GM12878 (cell line): Measurements from ENCODE around the gene PPM1J. TPM values are rescaled to one million over a fixed set of nuclear protein-coding genes. Genes with fewer than 3 reads are reported as not detected.

ENCODE experiments used
- ATAC-seq: fragments of 200-7000 bp; cut with Tn5 transposase; 3 replicates; pipeline ENCODE4 v1.9.1; 2020; ENCODE audit warnings: mild to moderate bottlenecking, moderate library complexity
- BruUV-seq: library from RNA; stranded (reverse); fragments of 400-500 nt; replicated peaks from 2 replicates; lab custom pipeline; 2021; lab: Mats Ljungman, UMichigan
- CTCF ChIA-PET: fragments of 300-600 bp; sonication (Branson Sonifier 250); formaldehyde crosslinking; extraction: SDS; loops from one replicate; lab custom pipeline; 2021; ENCODE audit warnings: inconsistent platforms; lab: Yijun Ruan, JAX
- POLR2A ChIA-PET: fragments of 350-600 bp; formaldehyde crosslinking; extraction: SDS; loops from one replicate; lab custom pipeline; 2021; ENCODE audit warnings: inconsistent platforms; lab: Charles Lee
- RAD21 ChIA-PET: fragments of 300-600 bp; sonication (Branson Sonifier 250); formaldehyde crosslinking; loops from one replicate; lab custom pipeline; 2023; ENCODE audit warnings: antibody characterized with exemption; ENCODE audit not compliant: unreplicated experiment; lab: Charles Lee
- SMC1A ChIA-PET: fragments of 300-600 bp; sonication (Branson Sonifier 250); formaldehyde crosslinking; loops from one replicate; lab custom pipeline; 2023; ENCODE audit not compliant: unreplicated experiment, uncharacterized antibody; lab: Charles Lee
- DNase-seq: peaks from one replicate; pipeline ENCODE4 v3.0.0-alpha.2; 2011; ENCODE audit warnings: low read depth, low spot score
- FAIRE-seq: peaks from 3 replicates; lab custom pipeline; 2011; peaks lifted over from hg19 to GRCh38; lab: Jason Lieb, UNC
- H2AFZ ChIP-seq: 2 replicates; pipeline ENCODE4 v1.6.0; 2011; ENCODE audit warnings: low read depth, low read length, control low read depth; ENCODE audit not compliant: control insufficient read depth
- H3K27ac ChIP-seq: 2 replicates; pipeline ENCODE4 v1.5.1; 2011; ENCODE audit warnings: control low read depth; ENCODE audit not compliant: control insufficient read depth, insufficient read depth
- H3K27me3 ChIP-seq, 2 experiments: replicated peaks in 1 of 2; 2 replicates each; pipeline versions ENCODE4 v1.6.0 to v1.6.1; 2011; ENCODE audit warnings: low read length in 1 of 2; ENCODE audit not compliant: control insufficient read depth in 2 of 2, insufficient read depth in 2 of 2
- H3K36me3 ChIP-seq, 2 experiments: 2 replicates each; pipeline ENCODE4 v1.5.1; 2011; ENCODE audit warnings: low read length in 1 of 2; ENCODE audit not compliant: control insufficient read depth in 2 of 2, insufficient read depth in 2 of 2
- H3K4me1 ChIP-seq: 2 replicates; pipeline ENCODE4 v1.6.1; 2011; ENCODE audit warnings: mild to moderate bottlenecking, low read length, moderate library complexity, mixed read lengths; ENCODE audit not compliant: control insufficient read depth, insufficient read depth
- H3K4me2 ChIP-seq: 2 replicates; pipeline ENCODE4 v1.6.0; 2011; ENCODE audit warnings: control low read depth; ENCODE audit not compliant: control insufficient read depth, insufficient read depth
- H3K4me3 ChIP-seq: fragments of 200-600 bp; sonication (generic); 2 replicates; pipeline ENCODE4 v1.5.1; 2016
- H3K79me2 ChIP-seq: 2 replicates; pipeline ENCODE4 v1.6.0; 2011; ENCODE audit warnings: low read length; ENCODE audit not compliant: control insufficient read depth, insufficient read depth
- H3K9ac ChIP-seq: 2 replicates; pipeline ENCODE4 v1.8.0; 2011; ENCODE audit warnings: low read length, control low read depth, mixed read lengths; ENCODE audit not compliant: control insufficient read depth, insufficient read depth
- H3K9me3 ChIP-seq: replicated peaks from 3 replicates; pipeline ENCODE4 v1.5.1; 2011; ENCODE audit warnings: mild to moderate bottlenecking, low read length; ENCODE audit not compliant: control insufficient read depth, insufficient read depth
- H4K20me1 ChIP-seq: 2 replicates; pipeline ENCODE4 v1.6.0; 2011; ENCODE audit not compliant: control insufficient read depth, insufficient read depth
- ATF3 ChIP-seq: IDR thresholded peaks from 2 replicates; pipeline ENCODE4 v1.6.1; 2011; ENCODE audit warnings: low read depth, mild to moderate bottlenecking, low read length, moderate library complexity, borderline replicate concordance; ENCODE audit errors: extremely low read depth
- ETV6 ChIP-seq, 2 experiments: fragments of 450-650 bp in 1 of 2; IDR thresholded peaks in 1 of 2; conservative IDR thresholded peaks in 1 of 2; 2 replicates each; pipeline ENCODE4 v1.6.1; 2014; ENCODE audit warnings: antibody characterized with exemption in 1 of 2, borderline replicate concordance in 1 of 2, low read depth in 1 of 2, mild to moderate bottlenecking in 1 of 2, moderate library complexity in 1 of 2
- JUND ChIP-seq: IDR thresholded peaks from 2 replicates; pipeline ENCODE4 v1.6.1; 2012; ENCODE audit warnings: low read depth, mild to moderate bottlenecking, low read length, improper control_type of control experiment, moderate library complexity
- KLF5 ChIP-seq: fragments of 450-650 bp; IDR thresholded peaks from 2 replicates; pipeline ENCODE4 v1.6.1; 2014; ENCODE audit warnings: mild to moderate bottlenecking; ENCODE audit not compliant: partially characterized antibody
- PAX5 ChIP-seq: IDR thresholded peaks from 2 replicates; pipeline ENCODE4 v1.6.1; 2011; ENCODE audit warnings: low read depth, low read length, borderline replicate concordance
- POLR2A ChIP-seq: IDR thresholded peaks from 2 replicates; pipeline ENCODE4 v1.6.1; 2011; ENCODE audit warnings: low read depth, mild to moderate bottlenecking, low read length
- SIN3A ChIP-seq: IDR thresholded peaks from 2 replicates; pipeline ENCODE4 v1.6.1; 2012; ENCODE audit warnings: low read depth, low read length, improper control_type of control experiment
- SKIL ChIP-seq: fragments of 450-650 bp; IDR thresholded peaks from 2 replicates; pipeline ENCODE4 v1.6.1; 2017; ENCODE audit warnings: mild to moderate bottlenecking, low read depth, inconsistent platforms; ENCODE audit not compliant: poor library complexity, severe bottlenecking
- SPI1 ChIP-seq: IDR thresholded peaks from 2 replicates; pipeline ENCODE4 v1.6.1; 2011; ENCODE audit warnings: low read depth, mild to moderate bottlenecking, low read length, moderate library complexity, borderline replicate concordance; ENCODE audit not compliant: insufficient read depth
- SRF ChIP-seq, 2 experiments: IDR thresholded peaks; 2 replicates each; pipeline ENCODE4 v1.6.1; 2011; ENCODE audit warnings: low read depth in 2 of 2, low read length in 2 of 2, mild to moderate bottlenecking in 1 of 2, moderate library complexity in 1 of 2
- TCF7 ChIP-seq: IDR thresholded peaks from 2 replicates; pipeline ENCODE4 v1.6.1; 2014; ENCODE audit warnings: antibody characterized with exemption, borderline replicate concordance
- WGBS: methylation state at CpG from one replicate; pipeline ENCODE4 v1.1.6; 2016; ENCODE audit warnings: low lambda C conversion rate; ENCODE audit not compliant: insufficient replicate concordance, insufficient coverage; ENCODE audit errors: missing lambda C conversion rate; 5-methylcytosine and 5-hydroxymethylcytosine counted together
- in situ Hi-C: fragments of 300-500 bp; cut with MboI; formaldehyde crosslinking; loops from 9 replicates; pipeline ENCODE4 v1.14.3; 2018; ENCODE audit warnings: mixed read lengths
- intact Hi-C: fragments of 100-400 bp; cut with micrococcal nuclease; formaldehyde crosslinking; loops from one replicate; pipeline ENCODE4 v1.14.2; 2022; ENCODE audit not compliant: unreplicated experiment
- polyA plus RNA-seq, 11 experiments: library from polyadenylated mRNA; depleted of rRNA in 4 of 11; unstranded in 6 of 11; stranded (reverse) in 5 of 11; fragments of >200 nt; fragmentation: Nextera tagmentation in 4 of 11; fragmentation: Illumina TruSeq in 1 of 11; extraction: Ambion mirVana in 4 of 11; extraction: Trizol in 1 of 11; gene quantifications; 1 replicate in 1 of 11; 2 replicates in 10 of 11; pipeline versions ENCODE4 v1.2.1 to v1.2.3, GENCODE V29; 2011 to 2016; ENCODE audit warnings: inconsistent platforms in 2 of 11, missing spikeins in 2 of 11, low read depth in 1 of 11
- total RNA-seq, 4 experiments: library from RNA; depleted of rRNA in 3 of 4; stranded (reverse); fragments of >200 nt in 3 of 4; fragmentation: Illumina TruSeq in 1 of 4; extraction: Trizol in 1 of 4; gene quantifications; 2 replicates each; pipeline versions ENCODE4 v1.2.1 to v1.2.3, GENCODE V29; 2013 to 2021

PPM1J gene
- total and polyA plus RNA-seq, 10 of the 15 experiments (the other 5 are each of a cell fraction or from before 2014, with no cell fraction given), result 0.07 to 1.8 (median 0.59) TPM; not detected in 1

GRCh38 chr1:112677501-112677900 lies 37.6 kb downstream of the PPM1J start:
- H4K20me1 ChIP-seq, result no peaks in the 10 kb centered on the region
- no peak overlapping the region for H3K4me3 ChIP-seq
- POLR2A ChIA-PET, result interaction anchor here (1.0 kb wide), 1 partner anchor 37 kb away, joined by 3 read pairs; the partner anchor contains the start of gene PPM1J
- WGBS, result 97% methylated on average over 4 of the region's 4 CpGs
- BruUV-seq, result no TSS peak
- H3K9me3 ChIP-seq, result no peaks in the 10 kb centered on the region
- in situ Hi-C loops (no loop called here), intact Hi-C loops (no loop called here)
- H3K27ac ChIP-seq, result no peak overlapping the region
- SMC1A ChIA-PET, result no interaction called here
- CTCF ChIA-PET, result no interaction called here
- H3K36me3 ChIP-seq, result no peaks in the 10 kb centered on the region
- H3K79me2 ChIP-seq, result peaks cover 17% of the 10 kb centered on the region
- H2AFZ ChIP-seq, result no peak overlapping the region
- ATAC-seq (no peak), FAIRE-seq (no peak), DNase-seq (no peak)
- H3K9ac ChIP-seq, result no peak overlapping the region
- H3K4me1 ChIP-seq, result peaks cover 9% of the 10 kb centered on the region
- TF ChIP-seq PAX5 (no peak), SPI1 (no peak), SRF (IDR thresholded peaks at IDR 0.05; ENCODE audit: low read depth in 2 of 2, low read length in 2 of 2) (no peak), ETV6 (conservative IDR thresholded peaks at IDR 0.05 in 1 of 2, IDR thresholded peaks at IDR 0.05 in 1 of 2; ENCODE audit: borderline replicate concordance in 1 of 2, low read depth in 1 of 2) (no peak), POLR2A (no peak), SIN3A (no peak), KLF5 (no peak), TCF7 (no peak), ATF3 (no peak), SKIL (no peak), JUND (no peak)
- H3K27me3 ChIP-seq, result no peaks in the 10 kb centered on the region
- H3K4me2 ChIP-seq, result no peak overlapping the region
- RAD21 ChIA-PET, result no interaction called here
